ENCODE data around the gene EEFSEC.

The EEFSEC gene

DNA sequence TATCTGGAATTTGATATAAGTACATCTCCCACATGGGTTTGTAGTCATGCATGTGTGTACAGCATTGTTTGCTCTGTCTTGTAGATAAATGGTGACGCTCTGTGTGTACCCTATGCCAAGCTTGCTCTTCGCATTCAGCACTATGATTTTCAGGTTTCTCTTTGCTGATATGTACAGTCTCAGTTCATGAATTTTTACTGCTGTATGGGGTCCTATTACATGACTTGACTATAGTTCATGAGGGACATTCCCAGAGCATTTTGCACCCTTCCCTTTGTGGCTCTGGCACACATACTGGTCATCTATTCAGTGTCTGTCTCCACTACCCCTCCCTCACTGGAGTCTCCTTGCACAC is 132.7 kb downstream of the EEFSEC start:
- DNase-seq (ENCODE audit: low spot score), result no peak

DNA sequence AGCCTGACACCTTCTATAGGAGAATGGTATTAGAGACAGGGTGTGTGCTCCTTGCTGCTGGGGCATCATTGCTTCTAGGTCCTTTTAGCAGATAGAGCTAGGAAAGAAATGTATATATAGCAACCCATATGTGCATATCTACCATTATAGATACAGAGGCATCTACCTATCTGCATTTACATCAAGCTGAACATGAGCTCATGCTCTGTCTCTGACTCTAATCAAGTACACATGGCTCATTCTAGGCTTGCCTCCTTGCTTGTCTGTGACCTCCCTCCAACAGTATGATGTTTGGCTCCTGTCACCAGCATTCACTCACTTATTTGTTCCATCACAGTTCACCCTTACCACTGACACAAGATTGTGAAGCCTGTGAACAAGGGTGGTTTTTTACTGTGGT is 133.4 kb downstream of the EEFSEC start:
- no peak for DNase-seq (ENCODE audit: low spot score)

DNA sequence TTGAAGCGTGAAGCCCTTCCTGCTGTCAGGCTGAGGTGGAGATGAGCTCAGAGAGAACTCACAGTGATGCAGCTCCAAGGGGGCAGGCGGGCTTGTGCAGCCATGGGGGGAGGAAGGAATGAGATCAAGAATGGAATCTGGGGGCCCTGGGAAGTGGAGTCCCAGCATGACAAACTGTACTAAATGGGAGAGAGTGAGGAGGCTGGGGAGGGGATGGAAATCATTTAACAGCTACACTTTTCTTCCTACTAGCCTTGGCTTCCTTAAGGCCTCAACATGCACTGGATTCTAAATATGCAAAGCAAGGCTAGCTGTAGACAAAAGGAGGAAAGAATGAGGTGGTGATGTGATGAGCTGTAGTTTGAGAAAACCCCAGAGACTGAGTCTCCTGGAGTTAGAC is 133.9 kb downstream of the EEFSEC start:
- no peak for DNase-seq (ENCODE audit: low spot score)

DNA sequence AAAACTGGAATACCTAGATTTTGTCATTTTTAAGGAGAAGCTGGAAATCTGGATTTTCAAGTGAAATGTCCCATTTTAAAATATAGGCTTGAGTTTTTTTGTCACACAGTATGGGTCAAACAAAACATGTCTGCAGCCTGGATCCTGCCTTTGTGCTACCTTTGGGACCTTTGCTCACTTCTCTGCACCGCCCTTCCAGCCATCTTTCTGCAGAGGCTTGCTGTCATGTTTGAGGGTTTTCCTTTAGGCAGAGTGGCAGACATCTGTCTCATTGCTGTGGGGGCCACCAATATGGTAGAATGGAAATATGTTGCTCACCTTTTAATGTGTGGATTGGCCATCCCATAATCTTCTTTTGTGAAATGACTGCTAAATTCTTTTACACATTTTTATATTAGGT is 136.3 kb downstream of the EEFSEC start:
- no peak for DNase-seq (ENCODE audit: low spot score)

DNA sequence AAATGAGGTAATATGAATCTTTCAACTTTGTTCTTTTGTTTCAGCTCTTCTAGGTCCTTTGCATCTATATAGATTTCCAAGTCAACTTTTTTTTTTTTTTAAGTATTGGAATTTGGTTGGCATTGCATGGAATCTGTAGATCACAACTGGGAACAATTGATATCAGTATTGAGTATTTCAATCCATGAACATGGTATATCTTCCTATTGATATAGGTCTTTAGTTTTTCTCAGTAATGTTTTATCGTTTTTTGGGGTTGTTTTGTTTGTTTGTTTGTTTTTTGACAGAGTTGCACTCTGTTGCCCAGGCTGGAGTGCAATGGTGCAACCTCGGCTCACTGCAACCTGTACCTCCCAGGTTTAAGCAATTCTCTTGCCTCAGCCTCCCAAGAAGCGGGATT is 137.2 kb downstream of the EEFSEC start:
- no peak for DNase-seq (ENCODE audit: low spot score)

DNA sequence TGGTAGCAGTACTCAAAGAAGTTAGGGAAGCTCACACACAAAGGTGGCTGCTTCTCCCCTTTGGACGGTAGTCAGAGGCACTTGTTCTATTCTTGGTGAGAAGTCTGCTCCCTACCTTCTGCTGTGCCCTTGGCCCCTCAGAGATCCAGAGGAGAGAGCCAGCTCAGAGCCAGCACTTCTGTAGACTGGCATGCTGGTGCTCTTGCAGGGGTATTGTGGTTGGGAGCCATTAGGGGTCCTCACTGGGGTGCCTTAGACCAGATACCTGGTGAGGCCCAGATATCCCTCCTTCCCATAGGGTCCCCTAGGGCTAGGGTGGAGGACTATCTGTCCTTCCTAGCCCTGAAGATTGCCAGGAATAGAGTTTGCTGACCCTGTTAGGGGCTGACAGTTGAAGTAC is 140.6 kb downstream of the EEFSEC start:
- DNase-seq (ENCODE audit: low spot score), result no peak

DNA sequence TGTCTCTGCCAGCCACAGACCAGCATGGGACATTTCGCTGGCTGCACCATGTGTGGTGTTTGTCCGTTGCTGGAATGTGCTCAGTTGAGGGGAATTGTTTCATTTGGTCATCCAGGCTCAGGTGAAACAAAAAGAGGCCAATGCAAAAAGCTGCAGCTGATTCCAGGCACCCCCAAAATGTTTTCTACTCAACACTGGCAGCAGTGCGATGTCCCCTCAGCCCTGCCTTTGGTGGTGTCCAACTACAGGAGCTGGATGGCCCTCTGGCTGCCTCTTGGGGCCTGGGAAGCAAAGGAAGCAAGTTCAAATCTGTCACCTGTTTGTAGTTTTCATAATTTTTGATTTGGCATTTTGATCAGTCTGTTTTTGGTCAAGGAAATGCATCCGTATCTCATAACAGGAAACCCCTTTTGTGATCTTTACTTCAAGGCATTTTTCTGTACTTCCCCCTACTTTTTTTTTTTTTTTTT is 141.8 kb downstream of the EEFSEC start:
- DNase-seq (ENCODE audit: low spot score), result no peak

DNA sequence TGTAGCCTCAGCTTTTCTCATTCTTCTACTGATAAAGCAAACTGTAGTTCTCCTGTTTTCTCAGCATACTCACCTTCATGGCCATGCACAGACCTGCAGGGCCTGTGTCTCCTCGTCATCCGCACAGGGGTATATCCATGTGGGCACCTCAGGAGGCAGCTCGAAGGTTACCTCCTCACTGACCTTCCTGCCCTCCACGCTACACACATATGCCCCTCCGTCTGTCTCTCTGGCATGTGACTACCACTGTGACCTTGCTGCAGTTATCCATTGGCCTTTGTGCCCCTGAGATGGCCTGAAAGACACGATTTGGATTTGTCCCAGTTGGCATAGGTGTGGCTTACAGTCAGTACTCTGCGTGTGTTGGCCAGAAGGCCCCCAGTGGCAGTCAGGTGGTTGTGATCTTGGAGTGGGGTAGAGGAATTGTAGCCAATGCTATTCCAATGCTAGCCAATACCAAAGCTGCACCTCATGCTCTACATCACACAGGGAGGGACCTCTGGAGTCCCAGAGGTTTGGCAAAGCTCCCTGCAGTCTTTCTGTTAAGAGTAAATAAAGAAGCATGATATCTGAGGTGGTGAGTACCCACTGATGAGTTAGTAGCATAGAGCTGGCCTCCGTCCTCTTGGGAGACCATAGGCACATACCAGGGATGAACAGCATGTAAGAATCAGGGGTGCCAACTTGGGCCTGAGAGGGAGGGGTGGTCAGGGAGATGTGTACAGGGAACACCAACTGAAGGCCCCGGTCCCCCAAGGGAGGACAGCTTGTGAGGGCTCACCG is 143.4 kb downstream of the EEFSEC start:
- no peak for DNase-seq (ENCODE audit: low spot score)

DNA sequence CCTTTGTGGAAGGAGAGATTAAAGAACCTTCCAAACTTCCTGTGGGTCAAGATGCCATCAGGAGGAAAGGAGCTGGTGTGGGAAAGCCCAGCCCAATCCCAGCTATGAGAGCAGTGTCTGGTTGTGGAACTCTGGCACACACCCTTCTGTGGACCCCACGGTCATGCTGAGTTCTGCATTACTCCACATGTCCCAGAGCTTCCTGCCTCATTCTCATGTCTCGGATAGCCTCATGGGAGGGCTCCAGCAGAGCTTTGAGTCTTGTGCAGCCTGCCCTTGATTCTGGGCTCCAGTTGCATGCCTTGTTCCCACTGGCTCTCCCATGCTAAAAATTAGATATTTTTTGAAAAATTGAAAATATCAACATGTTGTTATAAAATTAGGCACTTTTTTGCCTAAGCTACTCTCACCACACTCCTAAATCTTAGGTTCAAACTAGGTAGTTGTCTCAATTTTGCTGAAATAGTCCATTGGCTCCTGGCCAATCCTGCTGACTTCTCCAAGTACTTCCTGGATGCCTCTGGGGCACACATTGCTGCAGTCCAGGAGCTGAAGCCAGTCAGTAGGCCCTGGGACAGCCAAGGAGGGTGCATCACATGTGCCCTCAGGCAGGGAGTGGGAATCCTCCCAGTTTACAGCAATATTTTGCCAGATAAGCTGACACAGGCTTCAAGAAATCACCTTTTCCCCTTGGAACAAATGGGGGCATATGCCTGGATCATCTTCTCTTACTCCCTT is 144.3 kb downstream of the EEFSEC start:
- peak; percentile 67 for DNase-seq (ENCODE audit: low spot score)

DNA sequence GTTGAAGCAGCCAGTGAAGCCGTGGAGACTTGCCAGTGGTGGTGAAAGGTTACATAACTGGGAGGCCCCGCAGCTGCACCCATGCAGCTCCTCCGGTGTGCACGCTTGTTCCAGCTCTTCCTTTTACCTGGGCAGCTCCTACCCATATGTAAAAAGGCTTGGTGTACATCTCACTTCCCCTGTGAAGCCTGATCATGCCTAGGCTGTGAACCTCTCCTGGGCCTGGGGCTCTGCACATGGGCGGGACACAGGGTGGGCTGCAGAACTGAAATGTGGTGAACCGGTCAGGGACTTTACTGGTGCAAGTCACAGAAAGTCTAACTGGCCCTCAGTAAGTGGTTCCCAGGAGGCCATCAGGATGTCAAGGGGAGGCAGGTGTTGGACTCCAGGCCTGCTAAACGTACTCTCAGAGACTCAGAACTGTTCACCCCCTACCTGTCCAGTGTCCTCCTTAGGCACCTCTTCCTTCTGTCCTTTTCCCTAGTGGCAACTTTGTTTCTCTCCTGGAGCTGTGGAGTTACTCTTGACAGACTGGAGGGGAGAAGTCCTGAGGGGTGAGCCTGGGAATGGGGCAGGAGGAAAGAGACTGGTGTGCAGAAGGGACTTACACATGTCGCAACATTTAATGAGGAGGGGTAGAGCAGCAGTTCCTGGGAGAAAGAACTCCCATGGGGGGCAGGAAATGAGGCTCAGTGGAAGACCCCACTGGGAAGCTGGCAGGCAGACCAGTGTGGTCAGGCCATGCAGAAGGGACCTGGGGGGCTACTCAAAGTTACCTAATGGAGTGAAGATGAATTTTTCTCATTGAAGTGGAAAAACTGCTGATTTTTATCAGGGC is 148.1 kb downstream of the EEFSEC start:
- no peak for DNase-seq (ENCODE audit: low spot score)

DNA sequence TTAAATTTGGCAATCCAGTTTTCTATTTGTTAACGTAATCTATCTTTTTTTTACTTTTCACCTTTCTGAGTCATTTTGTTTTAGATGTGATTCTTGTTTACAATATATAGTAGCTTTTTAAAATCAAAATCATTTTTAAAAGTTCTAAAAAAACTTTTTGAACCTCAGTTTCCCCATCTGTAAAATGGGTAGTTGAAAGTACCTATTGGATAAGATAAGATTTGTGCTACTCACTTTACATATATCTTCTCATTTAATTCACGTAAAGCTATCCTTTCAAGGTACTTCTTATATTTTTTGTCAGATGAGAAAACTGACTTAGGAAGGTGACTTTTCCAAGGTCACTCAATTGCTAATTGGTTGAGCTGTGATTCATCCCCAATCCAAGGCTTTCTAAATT is 153.2 kb downstream of the EEFSEC start:
- no peak for DNase-seq (ENCODE audit: low spot score)

DNA sequence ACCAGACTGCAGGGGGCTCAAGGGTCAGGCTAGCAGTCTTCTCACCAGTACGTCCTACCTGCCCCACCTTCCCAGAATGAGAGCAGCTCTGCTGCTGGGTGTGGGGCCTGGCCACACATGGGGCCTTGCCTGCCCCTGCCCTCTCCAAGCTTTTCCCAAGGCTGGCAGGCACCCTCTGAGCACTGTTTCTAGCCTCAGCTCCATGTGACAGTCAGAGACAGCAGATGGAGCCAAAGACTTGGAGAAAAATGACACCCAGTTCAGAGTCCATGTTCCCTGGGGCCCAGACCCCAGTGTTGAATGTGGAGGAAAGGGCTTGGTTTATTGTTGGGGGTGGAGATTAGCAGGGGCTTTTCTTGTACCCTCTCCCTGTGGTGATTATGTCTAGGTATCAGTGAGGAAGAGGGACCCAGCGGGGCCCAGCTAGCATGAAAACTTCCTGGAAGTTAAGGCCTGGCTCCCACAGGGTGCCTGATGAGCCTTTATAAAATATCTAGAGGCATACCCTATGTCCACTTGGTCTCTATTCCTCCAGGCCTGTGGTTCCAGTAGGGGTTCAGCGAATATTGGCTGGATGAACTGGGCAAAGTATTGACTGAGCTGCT is 153.8 kb downstream of the EEFSEC start:
- no peak for DNase-seq (ENCODE audit: low spot score)

DNA sequence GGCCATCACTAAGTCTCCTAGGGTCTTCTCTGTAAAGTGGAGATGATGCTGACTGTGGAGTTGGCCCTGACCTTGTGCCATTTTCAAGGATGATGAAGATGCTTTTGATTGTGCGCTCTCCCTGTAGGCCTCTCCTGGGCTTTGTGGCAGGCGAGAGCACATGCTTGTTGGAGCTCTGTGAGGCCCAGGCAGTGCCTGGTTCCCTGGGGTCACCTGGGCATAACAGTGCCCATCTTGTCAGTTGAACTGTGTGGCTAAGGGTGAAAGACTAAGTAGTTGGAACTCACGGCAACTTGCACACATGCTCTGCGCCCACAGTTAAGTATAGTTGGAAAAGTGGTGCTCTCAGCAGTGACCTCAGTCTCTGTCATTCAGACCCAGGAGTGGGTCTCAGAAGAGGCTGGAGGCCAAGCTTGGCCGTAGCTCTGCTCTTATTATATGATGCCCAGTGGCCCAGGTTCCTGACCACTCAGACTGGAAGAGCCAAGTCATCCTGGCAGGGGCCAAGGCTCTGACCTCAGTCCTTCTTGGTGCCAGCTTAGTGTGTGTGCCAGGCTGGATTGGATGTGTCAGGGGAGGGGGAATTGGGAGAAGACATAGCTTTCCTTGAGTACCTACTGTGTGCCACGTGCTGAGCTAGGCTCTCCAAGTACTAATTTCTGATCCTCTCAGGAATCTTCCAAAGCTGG is 154.6 kb downstream of the EEFSEC start:
- no peak for DNase-seq (ENCODE audit: low spot score)

DNA sequence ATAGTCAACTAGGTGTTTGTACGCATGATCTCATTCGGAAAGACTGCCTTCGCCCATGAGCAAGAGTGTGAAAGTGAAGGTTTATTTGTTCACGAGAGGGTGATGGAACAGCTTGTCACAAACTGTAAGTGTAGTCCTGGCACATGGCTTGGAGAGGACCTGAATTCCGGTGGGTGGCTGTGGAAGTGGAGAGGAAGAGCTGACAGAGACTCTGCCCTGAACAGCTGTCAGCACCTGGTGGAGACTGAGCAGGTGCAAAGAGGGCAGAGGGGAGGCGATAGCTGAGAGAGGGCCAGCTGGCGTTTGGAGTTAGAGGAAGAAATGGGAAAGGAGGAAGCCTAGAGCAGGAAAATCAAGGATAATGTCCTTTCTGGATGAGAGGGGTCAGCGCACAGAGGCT is 155.7 kb downstream of the EEFSEC start:
- no peak for DNase-seq (ENCODE audit: low spot score)

DNA sequence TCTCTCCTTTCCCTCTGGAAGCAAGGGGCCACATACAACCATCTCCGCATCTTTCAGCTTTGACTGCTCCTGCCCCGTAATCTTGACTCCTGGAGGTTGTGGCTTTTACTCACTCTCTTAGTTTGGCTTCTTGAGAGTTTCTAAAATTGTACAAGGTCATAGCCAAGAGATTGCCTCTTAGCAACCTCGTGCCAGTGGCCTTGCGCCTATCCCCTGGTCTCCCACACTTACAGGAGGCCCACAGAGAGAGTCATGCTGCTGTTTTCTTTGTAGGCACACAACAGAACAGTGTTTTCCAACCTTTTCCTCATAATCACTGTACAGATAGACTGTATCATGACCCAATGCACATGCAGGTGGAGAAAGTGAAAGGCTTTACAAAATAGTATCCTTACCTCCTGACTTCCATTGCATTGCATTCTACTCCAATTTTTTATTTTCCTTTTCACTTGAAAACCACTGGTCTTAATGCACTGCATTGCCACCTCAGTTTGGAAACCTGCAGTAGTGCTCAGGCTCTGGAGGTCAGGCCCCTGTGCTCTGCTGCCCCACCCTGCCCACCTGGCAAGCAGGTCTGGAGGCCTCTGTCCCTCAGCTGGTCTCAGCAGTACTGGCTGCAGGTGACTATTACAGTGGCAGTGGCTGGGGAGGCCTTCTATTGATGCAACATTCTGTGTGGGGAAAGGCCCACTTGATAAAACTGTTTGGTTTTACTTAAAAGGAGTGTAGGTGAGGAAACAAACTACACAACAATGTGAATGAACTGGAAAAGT is 157.2 kb downstream of the EEFSEC start:
- no peak for DNase-seq (ENCODE audit: low spot score)

DNA sequence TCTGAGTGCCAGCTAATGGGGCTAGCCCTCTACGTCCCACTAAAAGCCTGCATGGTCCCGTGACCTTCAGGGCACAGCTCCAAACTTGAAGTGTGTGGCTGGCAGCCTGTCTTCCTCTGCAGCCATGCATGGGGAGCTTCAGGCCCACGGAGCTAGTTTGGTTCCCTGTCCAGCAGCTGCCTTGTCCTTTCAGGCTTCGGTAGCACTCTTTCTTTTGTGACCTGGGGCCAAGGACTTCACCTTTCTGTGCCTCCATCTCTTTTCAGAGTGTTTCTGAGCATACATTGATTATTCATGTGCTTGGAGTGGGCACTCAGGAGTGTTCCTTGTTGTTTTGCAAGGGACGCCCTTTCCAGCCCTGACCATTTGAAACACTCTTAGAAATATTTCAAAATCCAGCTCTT is 158.2 kb downstream of the EEFSEC start:
- no peak for DNase-seq (ENCODE audit: low spot score)

DNA sequence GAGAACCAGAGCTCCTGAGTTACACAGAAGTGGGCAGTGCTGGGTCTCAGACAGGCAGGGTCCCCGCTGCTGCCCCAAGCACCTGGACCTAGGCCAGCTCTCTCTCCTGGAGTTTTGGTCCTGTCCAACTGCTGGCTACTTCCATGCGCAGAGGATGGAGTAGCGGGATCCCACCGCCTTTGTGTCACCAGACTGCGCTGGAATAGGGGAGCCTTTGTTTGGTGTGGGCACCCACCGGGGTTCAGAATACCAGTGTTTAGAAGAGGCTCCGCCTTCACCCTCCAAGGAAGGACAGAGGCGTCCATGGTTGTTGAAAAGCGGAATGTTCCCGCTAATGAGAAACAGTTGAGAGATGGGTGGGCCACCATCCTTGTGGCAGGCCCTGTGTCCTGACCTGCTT is 159.0 kb downstream of the EEFSEC start:
- no peak for DNase-seq (ENCODE audit: low spot score)

DNA sequence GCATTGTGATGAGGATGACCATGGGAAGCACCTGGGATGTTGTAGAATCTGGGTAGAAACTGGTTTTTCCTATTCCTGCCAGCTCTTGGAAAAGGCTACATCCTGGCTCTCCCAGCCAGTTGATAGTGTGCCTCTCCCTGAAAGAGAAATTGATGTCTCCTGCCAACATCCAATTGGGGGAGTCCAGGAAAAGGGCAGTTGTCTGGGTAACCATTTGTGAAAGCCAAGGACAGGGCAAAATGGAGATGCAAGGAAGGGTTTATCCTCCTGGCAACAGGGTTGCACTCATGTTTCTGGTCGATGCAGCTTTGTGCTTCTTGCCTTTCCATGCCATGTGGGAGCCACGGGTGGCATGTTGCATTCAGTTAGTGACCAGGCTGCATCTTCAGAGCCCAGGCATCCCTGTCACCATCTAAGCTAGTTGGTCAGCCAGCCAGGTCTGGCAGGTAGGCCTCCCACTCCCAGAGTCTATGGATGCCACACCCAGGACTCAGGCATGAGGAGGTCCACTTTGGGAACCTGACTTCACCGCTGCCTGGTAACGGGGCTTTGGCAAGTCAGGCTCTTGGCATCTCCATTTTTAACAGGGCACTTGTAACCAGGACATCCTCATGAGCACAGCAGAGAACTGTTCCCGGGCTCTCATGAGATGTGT is 159.9 kb downstream of the EEFSEC start:
- DNase-seq (ENCODE audit: low spot score), result no peak

DNA sequence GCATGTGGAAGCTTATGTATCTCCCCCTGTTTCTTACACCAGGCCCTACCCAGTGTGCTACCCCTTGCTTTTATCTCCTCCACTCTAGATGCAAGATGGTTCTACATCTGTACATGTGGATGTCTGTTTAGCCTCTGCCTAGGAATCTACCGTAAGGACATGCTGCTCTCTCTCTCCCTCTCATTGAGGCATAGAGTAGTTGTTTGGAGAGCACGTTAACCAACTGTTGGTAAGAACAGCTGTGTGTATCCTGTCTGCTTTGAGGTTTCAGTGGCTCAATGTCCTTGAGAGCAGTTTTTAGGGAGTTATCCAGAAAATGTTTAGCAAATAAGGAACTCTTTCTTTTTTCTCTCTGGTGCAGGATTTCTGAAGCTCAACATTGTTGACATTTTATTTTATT is 160.7 kb downstream of the EEFSEC start:
- no peak for DNase-seq (ENCODE audit: low spot score)

DNA sequence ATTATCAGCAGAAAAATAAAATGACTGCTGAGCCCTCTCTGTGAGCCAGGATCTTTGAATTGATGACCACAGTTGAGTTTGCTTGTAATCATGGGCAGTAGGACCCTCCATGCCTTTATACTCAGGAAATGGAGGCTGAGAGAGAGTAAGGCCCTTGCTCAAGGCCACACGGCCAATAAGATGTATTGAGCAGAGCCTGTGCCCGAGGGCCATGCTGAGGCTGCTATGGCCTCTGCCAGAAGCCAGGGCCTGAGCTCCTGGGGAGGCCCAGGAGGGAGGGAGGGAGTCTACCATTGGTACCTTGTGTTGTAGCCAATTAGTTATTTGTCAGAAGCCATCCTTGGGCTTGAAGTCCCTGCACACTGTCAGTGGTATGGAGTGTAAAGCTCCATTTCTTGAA is 162.0 kb downstream of the EEFSEC start:
- no peak for DNase-seq (ENCODE audit: low spot score)

All from AG08395 (cell line).